Stimulated activated CD4-positive, alpha-beta T cell treated with anti-CD3 and anti-CD28 coated beads, Interleukin-1b, Interleukin-23, amount 100 ng/mL, for 24 hours (primary cell): ENCODE data around the gene MIGA1.
"Not testable (repeated sequence)": the region's sequence is repeated elsewhere in the genome, so short reads cannot be mapped to it uniquely, and the experiment has no call there.

Experiments used
- DNase-seq, 4 experiments: peaks; one replicate each; pipeline ENCODE4 v3.0.0-alpha.2; 2020; ENCODE audit warnings: low read depth in 4 of 4, low spot score in 1 of 4

The MIGA1 gene

GRCh38 chr1:77779529-77780281, at the start of gene MIGA1:
Gene MIGA1, plus strand, starts transcription at chr1:77779649. Its CDS starts 3,604 bp downstream, at chr1:77783253.
- peak; percentile 62 to 80 (median 73) for DNase-seq

GRCh38 chr1:77732090-77732489, 47.4 kb upstream of the MIGA1 start:
- DNase-seq: no peak

- DNase-seq: no peak
These were observed 40.2 kb upstream of the MIGA1 start for GRCh38 chr1:77739235-77739634.

- DNase-seq: no peak
These were observed 38.1 kb upstream of the MIGA1 start for GRCh38 chr1:77741316-77741715.

- no peak for DNase-seq
These were observed 37.4 kb upstream of the MIGA1 start for GRCh38 chr1:77742011-77742555.

GRCh38 chr1:77744576-77744975, 34.9 kb upstream of the MIGA1 start:
- no peak for DNase-seq

- not testable (repeated sequence) for DNase-seq
These were observed 30.0 kb upstream of the MIGA1 start for GRCh38 chr1:77749489-77749888.

- DNase-seq: no peak
These were observed 23.2 kb upstream of the MIGA1 start for GRCh38 chr1:77756052-77756754.

GRCh38 chr1:77757066-77757584, 22.3 kb upstream of the MIGA1 start:
- no peak for DNase-seq

GRCh38 chr1:77757603-77758002, 21.8 kb upstream of the MIGA1 start:
- DNase-seq: no peak

GRCh38 chr1:77759071-77760028, 20.1 kb upstream of the MIGA1 start, which contains the start of gene USP33:
Gene USP33, minus strand, starts transcription at chr1:77759852. Its CDS starts 18,155 bp downstream, at chr1:77741697.
- DNase-seq: peak; percentile 73 to 89 (median 83)

- DNase-seq: no peak
These were observed 17.4 kb upstream of the MIGA1 start for GRCh38 chr1:77762072-77762476.

GRCh38 chr1:77768006-77768405, 11.4 kb upstream of the MIGA1 start:
- no peak for DNase-seq

- DNase-seq: no peak
These were observed 3.3 kb upstream of the MIGA1 start for GRCh38 chr1:77776007-77776700.

- no peak for DNase-seq
These were observed 2.2 kb downstream of the MIGA1 start for GRCh38 chr1:77781683-77782082.

GRCh38 chr1:77783141-77783540, 3.7 kb downstream of the MIGA1 start:
- DNase-seq: no peak

GRCh38 chr1:77786093-77786741, 6.8 kb downstream of the MIGA1 start:
- DNase-seq: not testable (repeated sequence)

- DNase-seq: no peak
These were observed 15.1 kb downstream of the MIGA1 start for GRCh38 chr1:77794550-77794949.

GRCh38 chr1:77796695-77797405, 17.4 kb downstream of the MIGA1 start:
- DNase-seq: no peak
